ENCODE results near the gene QRICH1. TPM values are rescaled to one million over a fixed set of nuclear protein-coding genes. Genes with fewer than 3 reads are reported as not detected.
A peak's percentile ranks its signal among the peaks of the same experiment; 100 is the strongest.

Gene QRICH1
- total RNA-seq, 1 donor from 2014 or later = 136 TPM

- no peak overlapping the region for H3K27ac Mint-ChIP-seq (ENCODE audit: unreplicated experiment)
- peaks cover 5% of the 10 kb centered on the region for H3K36me3 Mint-ChIP-seq (ENCODE audit: low read depth, unreplicated experiment)
- H3K27me3 Mint-ChIP-seq (ENCODE audit: unreplicated experiment) = peaks cover 1% of the 10 kb centered on the region
These were observed 103.0 kb downstream of the QRICH1 start for GRCh38 chr3:48990636-48991469.

GRCh38 chr3:48989796-48990635 lies 103.9 kb downstream of the QRICH1 start, which contains the start of gene P4HTM:
Gene P4HTM (plus strand): TSS chr3:48990241. CDS start chr3:48990257, 16 bp downstream.
- Mint-ChIP-seq H3K27ac (ENCODE audit: unreplicated experiment) (peak within 1 kb of the TSS; percentile 36), H3K4me1 (ENCODE audit: unreplicated experiment) (peaks cover 10% of the 10 kb centered on the region), H3K4me3 (ENCODE audit: unreplicated experiment) (peak within 1 kb of the TSS; percentile 86), H3K27me3 (ENCODE audit: unreplicated experiment) (peaks cover 1% of the 10 kb centered on the region), H3K9me3 (ENCODE audit: unreplicated experiment) (no peaks in the 10 kb centered on the region), H3K36me3 (ENCODE audit: low read depth, unreplicated experiment) (peaks cover 2% of the 10 kb centered on the region)
- peak; percentile 59 for DNase-seq (ENCODE audit: low spot score)
- TF ChIP-seq, protein P1, sequence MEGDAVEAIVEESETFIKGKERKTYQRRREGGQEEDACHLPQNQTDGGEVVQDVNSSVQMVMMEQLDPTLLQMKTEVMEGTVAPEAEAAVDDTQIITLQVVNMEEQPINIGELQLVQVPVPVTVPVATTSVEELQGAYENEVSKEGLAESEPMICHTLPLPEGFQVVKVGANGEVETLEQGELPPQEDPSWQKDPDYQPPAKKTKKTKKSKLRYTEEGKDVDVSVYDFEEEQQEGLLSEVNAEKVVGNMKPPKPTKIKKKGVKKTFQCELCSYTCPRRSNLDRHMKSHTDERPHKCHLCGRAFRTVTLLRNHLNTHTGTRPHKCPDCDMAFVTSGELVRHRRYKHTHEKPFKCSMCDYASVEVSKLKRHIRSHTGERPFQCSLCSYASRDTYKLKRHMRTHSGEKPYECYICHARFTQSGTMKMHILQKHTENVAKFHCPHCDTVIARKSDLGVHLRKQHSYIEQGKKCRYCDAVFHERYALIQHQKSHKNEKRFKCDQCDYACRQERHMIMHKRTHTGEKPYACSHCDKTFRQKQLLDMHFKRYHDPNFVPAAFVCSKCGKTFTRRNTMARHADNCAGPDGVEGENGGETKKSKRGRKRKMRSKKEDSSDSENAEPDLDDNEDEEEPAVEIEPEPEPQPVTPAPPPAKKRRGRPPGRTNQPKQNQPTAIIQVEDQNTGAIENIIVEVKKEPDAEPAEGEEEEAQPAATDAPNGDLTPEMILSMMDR (IDR thresholded peaks at IDR 0.05; ENCODE audit: unreplicated experiment) = no peak

More at GRCh38 chr3:48990636-48991469, 103.0 kb downstream of the QRICH1 start:
- H3K9me3 Mint-ChIP-seq (ENCODE audit: unreplicated experiment) = no peaks in the 10 kb centered on the region
- no peak for DNase-seq (ENCODE audit: low spot score)
- H3K4me1 Mint-ChIP-seq (ENCODE audit: unreplicated experiment) = peaks cover 10% of the 10 kb centered on the region
- H3K4me3 Mint-ChIP-seq (ENCODE audit: unreplicated experiment) = peak overlapping the region; percentile 86
- TF ChIP-seq, protein P1 (IDR thresholded peaks at IDR 0.05; ENCODE audit: unreplicated experiment) = no peak

DNA sequence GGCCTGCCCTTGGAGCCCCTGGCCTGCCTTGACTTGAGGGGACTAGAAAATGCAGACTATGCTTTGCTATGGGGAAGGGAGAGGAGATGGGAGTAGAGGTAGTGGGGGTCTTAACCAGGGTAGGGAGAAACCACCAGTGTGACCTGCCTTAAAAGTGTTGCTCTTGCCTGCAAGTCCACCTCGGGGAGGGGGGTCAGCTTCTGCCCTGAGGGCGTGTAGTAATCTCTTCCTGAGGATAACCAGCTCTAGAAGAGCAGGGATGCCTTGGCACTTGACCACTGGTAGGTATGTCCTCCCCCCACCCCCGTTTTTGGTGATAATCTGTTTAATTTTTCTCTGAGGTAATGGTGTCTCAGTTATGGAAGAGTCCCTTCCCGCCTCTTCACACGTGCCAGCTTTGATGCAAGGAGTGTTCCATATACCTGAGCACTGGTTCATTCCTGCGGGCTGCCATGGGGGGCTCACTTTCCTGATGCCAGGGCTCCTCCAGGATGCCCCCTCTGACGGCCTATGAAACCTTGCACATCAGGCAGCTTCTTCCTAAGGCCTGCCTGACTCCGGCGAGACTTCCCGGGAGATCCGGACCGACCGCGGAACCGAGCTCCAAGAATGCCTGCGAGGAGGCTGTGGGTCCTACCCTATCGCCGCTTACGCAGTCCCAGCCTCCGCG lies 104.6 kb downstream of the QRICH1 start:
- no peaks in the 10 kb centered on the region for H3K9me3 Mint-ChIP-seq (ENCODE audit: unreplicated experiment)
- no peak for DNase-seq (ENCODE audit: low spot score)
- peak overlapping the region; percentile 36 for H3K27ac Mint-ChIP-seq (ENCODE audit: unreplicated experiment)
- peak overlapping the region; percentile 84 for H3K4me3 Mint-ChIP-seq (ENCODE audit: unreplicated experiment)
- H3K4me1 Mint-ChIP-seq (ENCODE audit: unreplicated experiment) = peaks cover 16% of the 10 kb centered on the region
- H3K27me3 Mint-ChIP-seq (ENCODE audit: unreplicated experiment) = peaks cover 1% of the 10 kb centered on the region
- TF ChIP-seq, protein P1 (IDR thresholded peaks at IDR 0.05; ENCODE audit: unreplicated experiment) = no peak
- no peaks in the 10 kb centered on the region for H3K36me3 Mint-ChIP-seq (ENCODE audit: low read depth, unreplicated experiment)

GRCh38 chr3:48985831-48986376 lies 108.0 kb downstream of the QRICH1 start:
- TF ChIP-seq, protein P1 (IDR thresholded peaks at IDR 0.05; ENCODE audit: unreplicated experiment) = no peak
- no peak for DNase-seq (ENCODE audit: low spot score)
- H3K27ac Mint-ChIP-seq (ENCODE audit: unreplicated experiment) = peak overlapping the region; percentile 12
- H3K4me1 Mint-ChIP-seq (ENCODE audit: unreplicated experiment) = peaks cover 9% of the 10 kb centered on the region
- H3K4me3 Mint-ChIP-seq (ENCODE audit: unreplicated experiment) = no peak overlapping the region
- no peaks in the 10 kb centered on the region for H3K9me3 Mint-ChIP-seq (ENCODE audit: unreplicated experiment)
- peaks cover 4% of the 10 kb centered on the region for H3K27me3 Mint-ChIP-seq (ENCODE audit: unreplicated experiment)
- peaks cover 14% of the 10 kb centered on the region for H3K36me3 Mint-ChIP-seq (ENCODE audit: low read depth, unreplicated experiment)
